ENCODE measurements around the gene SIRT5.

SIRT5 gene

DNA sequence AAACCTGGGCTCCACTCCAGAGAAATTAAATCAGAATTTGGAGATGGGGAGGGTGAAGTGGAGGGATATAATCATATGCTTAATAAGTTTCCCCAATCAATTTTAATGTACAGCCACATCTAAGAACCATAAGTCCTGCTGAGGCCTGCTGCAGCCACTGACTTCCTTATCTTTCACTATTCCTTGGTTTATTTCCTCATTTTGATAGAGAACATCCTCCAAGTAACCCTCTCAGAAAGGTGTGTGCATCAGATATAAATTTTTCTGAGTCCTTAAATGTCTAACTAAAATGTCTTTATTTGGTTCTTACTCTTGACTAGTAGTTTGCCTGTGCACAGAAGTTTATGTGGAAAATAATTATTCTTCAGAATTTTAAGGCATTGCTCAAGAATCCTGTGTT is 23.7 kb upstream of the SIRT5 start:
- H3K36me3 ChIP-seq (replicated peaks in 1 of 2; ENCODE audit: control insufficient read depth in 2 of 2, insufficient read depth in 2 of 2, low read length in 2 of 2): no peaks in the 10 kb centered on the region
- H3K4me1 ChIP-seq (ENCODE audit: control insufficient read depth in 2 of 2, insufficient read depth in 1 of 2, low read depth in 1 of 2, low read length in 2 of 2): peaks cover 2 to 5% of the 10 kb centered on the region in 2 donors
- H3K27me3 ChIP-seq (ENCODE audit: control insufficient read depth in 3 of 3, insufficient read depth in 3 of 3, low read depth in 1 of 3, low read length in 3 of 3): peaks cover 0 to 6% (median 0%) of the 10 kb centered on the region in 3 experiments
- H3K9me3 ChIP-seq (replicated peaks in 1 of 2; ENCODE audit: control insufficient read depth in 2 of 2, insufficient read depth in 1 of 2, low read depth in 1 of 2, low read length in 2 of 2): no peaks in the 10 kb centered on the region
- no peak overlapping the region for H2AK5ac ChIP-seq (ENCODE audit: low read depth, low read length)
- no peak overlapping the region for H2AFZ ChIP-seq (ENCODE audit: low read length)
- H4K8ac ChIP-seq (ENCODE audit: low read depth, low read length): no peak overlapping the region
- no peak overlapping the region for H3K9ac ChIP-seq (ENCODE audit: low read depth, low read length, poor library complexity)
- no peak overlapping the region for H4K91ac ChIP-seq (ENCODE audit: low read depth, low read length, poor library complexity)
- H2BK120ac ChIP-seq (ENCODE audit: low read depth, low read length): no peak overlapping the region
- H3K14ac ChIP-seq (ENCODE audit: low read length): no peak overlapping the region
- H3K4me3 ChIP-seq (ENCODE audit: low read length in 2 of 2): no peak overlapping the region
- no peak overlapping the region for H3K27ac ChIP-seq (replicated peaks; ENCODE audit: low read length)
- no peak overlapping the region for H3K18ac ChIP-seq (ENCODE audit: low read length)
- DNase-seq (ENCODE audit: low spot score): no peak
- no peak overlapping the region for H2BK15ac ChIP-seq (ENCODE audit: low read length)
- H2BK5ac ChIP-seq (ENCODE audit: low read length): no peak overlapping the region
- H2BK12ac ChIP-seq (ENCODE audit: low read length): no peak overlapping the region
- H3K4me2 ChIP-seq (ENCODE audit: insufficient read depth, low read length, poor library complexity, severe bottlenecking): no peak overlapping the region
- no peak overlapping the region for H3K4ac ChIP-seq (ENCODE audit: low read length)
- no peaks in the 10 kb centered on the region for H3K79me1 ChIP-seq (ENCODE audit: low read depth, low read length)
- H3K23ac ChIP-seq (ENCODE audit: low read depth, low read length, poor library complexity): no peak overlapping the region

GRCh38 chr6:13553646-13554045 is 20.8 kb upstream of the SIRT5 start:
- H3K23ac ChIP-seq (ENCODE audit: low read depth, low read length, poor library complexity): no peak overlapping the region
- no peaks in the 10 kb centered on the region for H3K79me1 ChIP-seq (ENCODE audit: low read depth, low read length)
- no CpG with 5 or more reads among the region's 1 CpG for WGBS, 2 donors (ENCODE audit: extremely low coverage in 2 of 2, insufficient read length in 2 of 2, insufficient replicate concordance in 1 of 2)
- no peaks in the 10 kb centered on the region for H3K27me3 ChIP-seq (ENCODE audit: control insufficient read depth in 3 of 3, insufficient read depth in 3 of 3, low read depth in 1 of 3, low read length in 3 of 3)
- H3K9ac ChIP-seq (ENCODE audit: low read depth, low read length, poor library complexity): no peak overlapping the region
- no peak overlapping the region for H3K27ac ChIP-seq (replicated peaks; ENCODE audit: low read length)
- no peak overlapping the region for H2AFZ ChIP-seq (ENCODE audit: low read length)
- H2BK120ac ChIP-seq (ENCODE audit: low read depth, low read length): no peak overlapping the region
- H3K4me2 ChIP-seq (ENCODE audit: insufficient read depth, low read length, poor library complexity, severe bottlenecking): no peak overlapping the region
- no peak overlapping the region for H3K4me3 ChIP-seq (ENCODE audit: low read length in 2 of 2)
- no peak for DNase-seq (ENCODE audit: low spot score)
- H3K18ac ChIP-seq (ENCODE audit: low read length): no peak overlapping the region
- H3K36me3 ChIP-seq (replicated peaks in 1 of 2; ENCODE audit: control insufficient read depth in 2 of 2, insufficient read depth in 2 of 2, low read length in 2 of 2): no peaks in the 10 kb centered on the region
- H4K91ac ChIP-seq (ENCODE audit: low read depth, low read length, poor library complexity): no peak overlapping the region
- no peak overlapping the region for H2BK5ac ChIP-seq (ENCODE audit: low read length)
- H3K9me3 ChIP-seq (replicated peaks in 1 of 2; ENCODE audit: control insufficient read depth in 2 of 2, insufficient read depth in 1 of 2, low read depth in 1 of 2, low read length in 2 of 2): no peaks in the 10 kb centered on the region
- H3K14ac ChIP-seq (ENCODE audit: low read length): no peak overlapping the region
- no peak overlapping the region for H4K8ac ChIP-seq (ENCODE audit: low read depth, low read length)
- H3K4ac ChIP-seq (ENCODE audit: low read length): no peak overlapping the region
- no peak overlapping the region for H2BK12ac ChIP-seq (ENCODE audit: low read length)
- H2AK5ac ChIP-seq (ENCODE audit: low read depth, low read length): no peak overlapping the region
- no peak overlapping the region for H2BK15ac ChIP-seq (ENCODE audit: low read length)
- H3K4me1 ChIP-seq (ENCODE audit: control insufficient read depth in 2 of 2, insufficient read depth in 1 of 2, low read depth in 1 of 2, low read length in 2 of 2): peaks cover 2 to 7% of the 10 kb centered on the region in 2 donors

DNA sequence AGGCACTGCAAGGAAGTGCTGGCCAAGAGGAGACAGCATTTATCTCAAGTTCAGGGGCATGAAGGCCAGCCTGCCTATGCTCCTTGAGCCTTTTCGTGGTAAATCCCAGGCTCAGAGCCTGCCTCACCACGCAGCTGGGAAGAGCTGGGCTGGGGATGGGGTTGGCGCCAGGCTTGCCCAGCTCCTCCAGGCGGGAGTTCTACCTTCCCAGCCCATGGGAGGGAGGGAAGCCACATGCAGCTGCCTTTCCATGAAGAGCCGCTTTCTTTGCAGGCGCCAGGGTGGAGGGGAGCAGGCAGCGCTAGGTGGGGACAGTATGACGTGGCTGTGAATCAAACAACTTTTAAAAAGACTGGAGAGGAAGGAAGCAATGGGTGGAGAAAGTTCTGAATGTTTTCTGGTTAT is 19.5 kb upstream of the SIRT5 start:
- Histone ChIP-seq H3K27ac (replicated peaks; ENCODE audit: low read length) (no peak overlapping the region), H2BK5ac (ENCODE audit: low read length) (no peak overlapping the region), H3K4me2 (ENCODE audit: insufficient read depth, low read length, poor library complexity, severe bottlenecking) (no peak overlapping the region), H2BK12ac (ENCODE audit: low read length) (no peak overlapping the region), H2AK5ac (ENCODE audit: low read depth, low read length) (no peak overlapping the region), H3K9ac (ENCODE audit: low read depth, low read length, poor library complexity) (no peak overlapping the region), H3K14ac (ENCODE audit: low read length) (no peak overlapping the region), H3K27me3 (ENCODE audit: control insufficient read depth in 3 of 3, insufficient read depth in 3 of 3, low read depth in 1 of 3, low read length in 3 of 3) (no peaks in the 10 kb centered on the region), H3K4me3 (ENCODE audit: low read length in 2 of 2) (no peak overlapping the region), H4K91ac (ENCODE audit: low read depth, low read length, poor library complexity) (no peak overlapping the region), H4K8ac (ENCODE audit: low read depth, low read length) (no peak overlapping the region), H3K18ac (ENCODE audit: low read length) (no peak overlapping the region), H3K4me1 (ENCODE audit: control insufficient read depth in 2 of 2, insufficient read depth in 1 of 2, low read depth in 1 of 2, low read length in 2 of 2) (peaks cover 6 to 8% of the 10 kb centered on the region in 2 donors), H2BK120ac (ENCODE audit: low read depth, low read length) (no peak overlapping the region), H3K4ac (ENCODE audit: low read length) (no peak overlapping the region), H3K23ac (ENCODE audit: low read depth, low read length, poor library complexity) (no peak overlapping the region), H2AFZ (ENCODE audit: low read length) (peak overlapping the region; percentile 79), H3K36me3 (replicated peaks in 1 of 2; ENCODE audit: control insufficient read depth in 2 of 2, insufficient read depth in 2 of 2, low read length in 2 of 2) (no peaks in the 10 kb centered on the region), H3K9me3 (replicated peaks in 1 of 2; ENCODE audit: control insufficient read depth in 2 of 2, insufficient read depth in 1 of 2, low read depth in 1 of 2, low read length in 2 of 2) (no peaks in the 10 kb centered on the region), H3K79me1 (ENCODE audit: low read depth, low read length) (no peaks in the 10 kb centered on the region), H2BK15ac (ENCODE audit: low read length) (no peak overlapping the region)
- no peak for DNase-seq (ENCODE audit: low spot score)
- no CpG with 5 or more reads among the region's 8 CpGs for WGBS, 2 donors (ENCODE audit: extremely low coverage in 2 of 2, insufficient read length in 2 of 2, insufficient replicate concordance in 1 of 2)

- Histone ChIP-seq H3K4me2 (ENCODE audit: insufficient read depth, low read length, poor library complexity, severe bottlenecking) (no peak overlapping the region), H3K14ac (ENCODE audit: low read length) (no peak overlapping the region), H3K9ac (ENCODE audit: low read depth, low read length, poor library complexity) (no peak overlapping the region), H2AFZ (ENCODE audit: low read length) (no peak overlapping the region), H2AK5ac (ENCODE audit: low read depth, low read length) (no peak overlapping the region), H3K23ac (ENCODE audit: low read depth, low read length, poor library complexity) (no peak overlapping the region), H2BK12ac (ENCODE audit: low read length) (no peak overlapping the region), H4K8ac (ENCODE audit: low read depth, low read length) (no peak overlapping the region), H3K27me3 (ENCODE audit: control insufficient read depth in 3 of 3, insufficient read depth in 3 of 3, low read depth in 1 of 3, low read length in 3 of 3) (no peaks in the 10 kb centered on the region), H3K27ac (replicated peaks; ENCODE audit: low read length) (no peak overlapping the region), H2BK5ac (ENCODE audit: low read length) (no peak overlapping the region), H3K4ac (ENCODE audit: low read length) (no peak overlapping the region), H3K9me3 (replicated peaks in 1 of 2; ENCODE audit: control insufficient read depth in 2 of 2, insufficient read depth in 1 of 2, low read depth in 1 of 2, low read length in 2 of 2) (no peaks in the 10 kb centered on the region), H3K36me3 (replicated peaks in 1 of 2; ENCODE audit: control insufficient read depth in 2 of 2, insufficient read depth in 2 of 2, low read length in 2 of 2) (no peaks in the 10 kb centered on the region), H4K91ac (ENCODE audit: low read depth, low read length, poor library complexity) (no peak overlapping the region), H2BK15ac (ENCODE audit: low read length) (no peak overlapping the region), H3K18ac (ENCODE audit: low read length) (no peak overlapping the region), H3K4me3 (ENCODE audit: low read length in 2 of 2) (no peak overlapping the region), H2BK120ac (ENCODE audit: low read depth, low read length) (no peak overlapping the region), H3K4me1 (ENCODE audit: control insufficient read depth in 2 of 2, insufficient read depth in 1 of 2, low read depth in 1 of 2, low read length in 2 of 2) (peaks cover 11 to 15% of the 10 kb centered on the region in 2 donors), H3K79me1 (ENCODE audit: low read depth, low read length) (no peaks in the 10 kb centered on the region)
- DNase-seq (ENCODE audit: low spot score): no peak
These were observed 16.6 kb upstream of the SIRT5 start for GRCh38 chr6:13557841-13558240.
